Urothelium cell line (cell line): ENCODE measurements around the gene LPP.

Experiments used
- DNase-seq: peaks from one replicate; pipeline ENCODE4 v3.0.0; 2011; ENCODE audit warnings: low spot score, mixed read lengths
- FAIRE-seq: peaks from 2 replicates; lab custom pipeline; 2011; peaks lifted over from hg19 to GRCh38; lab: Jason Lieb, UNC

Gene LPP

DNA sequence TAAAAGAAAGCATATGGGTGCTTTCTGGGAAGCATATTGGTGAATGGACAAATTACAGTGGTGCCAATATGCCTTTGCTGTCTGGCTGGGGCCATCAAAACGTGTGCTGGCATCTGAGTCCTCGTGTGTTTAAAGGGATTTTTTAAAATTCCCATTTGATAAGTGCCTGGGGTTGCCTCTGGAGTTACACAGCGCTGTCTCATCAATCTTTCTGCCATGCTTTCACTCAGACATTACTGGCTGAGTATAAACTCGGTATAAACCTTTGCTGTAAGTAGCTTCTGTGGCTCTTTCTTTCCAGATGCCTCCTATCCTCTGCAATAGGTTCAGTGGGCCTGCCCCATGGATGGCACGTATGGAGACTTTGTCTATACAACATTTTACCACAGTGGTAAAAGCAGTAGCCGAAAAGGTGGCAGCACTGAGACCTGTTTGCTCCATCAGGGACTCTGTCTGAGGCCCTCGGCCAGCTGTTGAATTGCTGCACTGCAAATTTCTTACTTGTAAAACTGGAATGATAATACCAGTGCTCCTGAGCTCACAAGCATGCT, 195.5 kb downstream of the LPP start:
- no peak for DNase-seq
- FAIRE-seq: no peak

DNA sequence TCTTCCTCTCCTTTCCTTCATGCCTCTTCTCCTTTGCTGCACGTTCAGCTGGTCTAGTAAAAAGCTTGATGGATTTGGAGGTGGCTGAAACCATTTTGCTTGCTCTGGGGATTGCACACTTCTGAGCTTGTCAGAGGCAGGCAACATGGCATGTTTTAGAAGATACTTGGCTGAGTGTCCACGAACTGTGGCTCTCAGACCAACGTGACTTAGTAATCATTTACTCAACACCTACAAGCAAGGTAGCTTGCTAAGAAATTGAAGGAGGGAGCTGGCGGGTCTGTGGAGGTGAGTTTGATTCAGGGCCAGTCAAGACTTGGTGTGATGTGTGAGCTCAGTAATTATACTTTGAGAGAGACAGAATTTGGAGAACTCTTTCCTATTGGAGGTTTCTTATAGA, 196.0 kb downstream of the LPP start:
- FAIRE-seq: no peak
- no peak for DNase-seq

- FAIRE-seq: no peak
- DNase-seq: no peak
Measured at GRCh38 chr3:188350961-188351360, 197.0 kb downstream of the LPP start.

GRCh38 chr3:188351648-188352047, 197.7 kb downstream of the LPP start:
- FAIRE-seq: no peak

GRCh38 chr3:188352196-188352927, 198.4 kb downstream of the LPP start:
- DNase-seq (no peak), FAIRE-seq (no peak)

More at GRCh38 chr3:188351648-188352047, 197.7 kb downstream of the LPP start:
- no peak for DNase-seq

DNA sequence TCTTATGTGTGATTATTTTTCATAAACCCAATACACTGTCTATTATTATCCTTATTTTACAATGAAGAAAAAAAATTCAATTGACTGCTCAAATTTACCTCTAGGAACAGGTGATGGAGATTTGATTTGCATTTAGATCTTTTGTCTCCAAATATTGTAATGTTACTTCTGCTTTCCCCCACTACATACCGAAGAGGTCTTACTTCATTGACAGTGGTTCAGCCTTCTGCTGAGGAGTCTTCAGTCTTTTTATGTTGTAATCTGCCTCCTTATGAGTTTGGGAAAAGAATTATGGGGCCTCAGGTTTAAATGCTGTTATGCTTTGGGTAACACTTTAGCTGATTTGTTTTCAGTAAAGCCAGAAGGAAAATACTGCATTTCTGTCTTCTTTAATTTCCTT, 199.5 kb downstream of the LPP start:
- no peak for DNase-seq
- no peak for FAIRE-seq

DNA sequence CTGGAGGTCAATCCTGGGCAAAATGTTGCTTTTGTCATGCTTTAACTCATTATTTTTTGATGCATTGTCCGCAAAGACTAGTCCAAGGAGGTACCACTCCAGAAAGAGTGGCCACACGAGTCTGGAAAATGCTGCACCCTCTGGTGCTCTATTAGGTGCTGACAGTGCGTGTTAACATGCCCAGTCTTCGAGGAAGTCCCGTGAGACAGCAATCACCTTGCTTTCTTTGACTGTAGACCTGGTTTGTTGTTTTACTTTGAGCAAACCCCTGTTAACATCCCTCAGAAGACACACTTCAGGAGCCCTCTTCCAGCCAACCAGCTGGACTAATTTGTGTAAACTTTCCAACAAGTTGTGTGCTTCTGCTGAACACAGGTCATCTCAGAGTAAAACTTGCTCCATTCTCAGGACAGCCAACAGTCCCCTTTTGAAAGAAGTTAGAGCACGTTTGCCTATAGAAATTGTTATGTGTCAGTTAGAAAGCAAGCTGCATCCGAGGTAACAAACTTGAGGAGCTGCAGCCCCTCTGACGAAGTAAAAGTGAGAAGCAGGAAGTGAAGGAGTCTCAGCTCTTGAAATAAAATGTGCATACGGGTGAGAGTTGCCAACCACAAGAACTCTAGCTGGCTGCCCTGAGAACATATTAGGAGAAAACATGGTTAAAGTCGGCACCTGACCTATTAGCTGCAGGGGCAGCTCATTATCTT, 205.0 kb downstream of the LPP start:
- FAIRE-seq (no peak), DNase-seq (no peak)

GRCh38 chr3:188360364-188360881, 206.5 kb downstream of the LPP start:
- FAIRE-seq: no peak

DNA sequence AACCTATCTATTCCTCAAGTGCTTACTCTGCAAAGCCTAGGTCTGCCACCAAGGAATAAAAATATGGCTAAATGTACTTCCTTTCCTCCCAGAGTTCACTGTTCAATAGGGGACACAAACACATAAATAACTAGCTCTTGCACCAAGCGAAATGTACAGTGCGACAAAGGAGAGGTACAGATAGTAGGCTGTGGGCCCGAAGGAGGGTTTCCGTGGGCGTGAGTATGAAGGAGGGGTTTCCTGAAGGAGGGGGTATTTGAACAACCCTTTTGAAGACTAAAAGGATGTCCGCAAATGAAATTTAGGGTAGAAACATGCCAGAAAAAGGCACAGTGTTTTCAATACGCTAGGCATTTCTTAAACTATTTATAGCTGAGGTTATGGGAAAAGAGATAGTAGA, 207.9 kb downstream of the LPP start:
- FAIRE-seq (no peak), DNase-seq (no peak)

More at GRCh38 chr3:188360364-188360881, 206.5 kb downstream of the LPP start:
- DNase-seq: no peak

GRCh38 chr3:188362405-188362831, 208.5 kb downstream of the LPP start:
- peak; percentile 74 for DNase-seq
- no peak for FAIRE-seq

DNA sequence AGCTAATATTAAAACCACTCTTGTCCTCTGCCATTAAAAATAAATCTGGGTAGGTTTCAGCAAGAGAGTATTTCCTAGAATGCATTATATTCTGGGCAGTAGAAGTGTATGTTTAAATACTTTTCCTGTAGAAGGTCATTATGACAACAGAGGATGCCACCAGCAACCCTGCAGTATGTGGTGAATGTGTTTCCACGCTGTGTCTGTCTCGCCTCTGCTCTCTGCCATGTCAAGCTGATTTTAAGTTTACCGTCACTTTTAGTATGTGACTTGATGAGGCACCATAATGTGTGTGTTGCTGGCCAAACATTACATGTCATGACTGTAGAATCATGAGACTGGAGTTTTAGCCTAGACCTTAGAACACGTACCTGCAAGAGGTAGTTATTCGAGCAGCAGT, 211.2 kb downstream of the LPP start:
- FAIRE-seq (no peak), DNase-seq (no peak)

DNA sequence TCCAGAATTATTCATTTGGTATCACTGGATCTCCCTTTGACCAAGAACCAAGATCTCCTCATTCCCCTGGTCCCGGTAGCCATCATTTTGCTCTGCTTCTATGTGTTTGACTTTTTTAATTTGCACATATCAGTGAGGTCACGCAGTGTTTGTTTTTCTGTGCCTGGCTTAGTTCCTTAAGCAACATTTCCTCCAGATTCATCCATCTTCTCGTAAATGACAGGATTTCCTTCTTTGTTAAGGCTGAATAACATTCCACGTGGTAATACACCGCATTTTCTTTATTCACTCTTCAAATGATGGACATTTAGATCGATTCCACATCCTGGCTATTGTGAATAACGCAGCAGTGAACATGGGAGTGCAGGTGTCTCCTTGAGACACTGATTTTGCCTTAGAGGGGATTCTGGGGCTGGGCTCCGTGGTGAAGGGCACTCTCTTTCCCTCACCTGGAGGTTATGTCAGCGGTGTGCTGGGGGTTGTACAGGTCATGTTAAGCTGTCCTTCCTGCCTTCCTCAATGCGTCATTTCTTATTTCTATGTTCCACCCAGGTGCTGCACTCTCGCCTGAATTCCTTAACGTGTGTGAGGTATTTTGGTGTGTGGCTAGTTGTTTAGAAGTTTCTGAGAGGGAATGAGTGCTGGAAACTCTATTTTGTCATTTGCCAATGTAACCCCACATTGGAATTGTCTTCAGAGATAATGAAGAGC, 212.2 kb downstream of the LPP start:
- DNase-seq (no peak), FAIRE-seq (no peak)

GRCh38 chr3:188367678-188368077, 213.7 kb downstream of the LPP start:
- DNase-seq (no peak), FAIRE-seq (no peak)

GRCh38 chr3:188369526-188369925, 215.6 kb downstream of the LPP start:
- DNase-seq (no peak), FAIRE-seq (no peak)

GRCh38 chr3:188370081-188370830, 216.3 kb downstream of the LPP start:
- DNase-seq (no peak), FAIRE-seq (no peak)

GRCh38 chr3:188378786-188379185, 224.8 kb downstream of the LPP start:
- no peak for DNase-seq
- FAIRE-seq: no peak

GRCh38 chr3:188380252-188380651, 226.3 kb downstream of the LPP start:
- no peak for DNase-seq
- no peak for FAIRE-seq

GRCh38 chr3:188380722-188381121, 226.8 kb downstream of the LPP start:
- DNase-seq (no peak), FAIRE-seq (no peak)

- FAIRE-seq (no peak), DNase-seq (no peak)
Measured at GRCh38 chr3:188383748-188384147, 229.8 kb downstream of the LPP start.

DNA sequence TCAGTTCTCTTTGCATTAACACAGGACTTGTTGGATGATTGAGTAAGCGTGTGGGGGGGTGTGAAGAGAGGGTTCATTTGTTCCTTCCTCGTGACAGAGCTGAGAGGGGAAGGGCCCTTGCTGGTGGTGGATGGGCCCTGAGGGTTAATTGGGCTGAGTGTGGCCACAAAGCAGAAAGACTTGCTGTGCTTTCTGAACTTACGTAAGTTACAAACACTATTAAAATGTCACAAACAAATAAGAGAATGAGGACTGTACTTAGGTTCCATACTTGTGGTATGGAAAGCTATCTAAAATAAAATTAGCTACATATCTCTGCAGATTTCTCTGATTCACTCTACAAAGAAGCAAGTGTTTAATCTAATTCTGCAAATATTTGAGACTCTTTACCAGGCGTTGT, 231.3 kb downstream of the LPP start:
- DNase-seq: no peak
- no peak for FAIRE-seq
